ENCODE results near the gene NOP9. TPM values are rescaled to one million over a fixed set of nuclear protein-coding genes. Genes with fewer than 3 reads are reported as not detected.

NOP9 gene
- total and polyA plus RNA-seq, 9 of the 15 experiments (the other 6 are each of a cell fraction or from before 2014, with no cell fraction given), result 1.0 to 27.9 (median 15.1) TPM

DNA sequence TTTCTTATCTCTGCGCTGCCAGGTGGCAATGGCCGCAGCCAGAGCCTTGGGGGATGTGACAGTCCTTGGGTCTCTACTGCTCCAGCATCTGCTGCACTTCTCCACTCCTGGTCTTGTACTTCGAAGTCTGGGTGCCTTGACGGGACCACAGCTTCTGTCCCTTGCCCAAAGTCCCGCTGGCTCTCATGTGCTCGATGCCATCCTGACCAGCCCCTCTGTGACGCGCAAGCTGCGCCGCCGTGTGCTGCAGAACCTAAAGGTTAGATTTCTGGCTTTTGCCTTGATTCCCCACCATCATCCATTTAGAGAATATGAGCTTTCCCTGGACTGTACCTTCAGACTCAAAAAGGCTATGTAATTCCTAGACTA is 4.4 kb downstream of the NOP9 start:
- no peaks in the 10 kb centered on the region for H3K9me3 ChIP-seq (replicated peaks; ENCODE audit: control insufficient read depth, insufficient read depth, low read depth, low read length)
- WGBS (ENCODE audit: insufficient coverage, low coverage, missing lambda C conversion rate), result 97% methylated on average over 9 of the region's 11 CpGs
- no peaks in the 10 kb centered on the region for H3K9me1 ChIP-seq (ENCODE audit: control insufficient read depth, insufficient read depth, low read length)
- DNase-seq (ENCODE audit: extremely low read depth in 1 of 4, low spot score in 3 of 4) (no peak), FAIRE-seq (no peak), ATAC-seq (no peak)
- no peaks in the 10 kb centered on the region for H4K20me1 ChIP-seq (replicated peaks; ENCODE audit: control insufficient read depth, insufficient read depth, low read length)
- ChIA-PET CTCF (ENCODE audit: low intra/inter-chr PET ratio) (no interaction called here), POLR2A (no interaction called here)
- H3K27me3 ChIP-seq (ENCODE audit: control insufficient read depth in 2 of 2, insufficient read depth in 2 of 2, low read length in 2 of 2), result no peaks in the 10 kb centered on the region
- no peak overlapping the region for H3K27ac ChIP-seq (ENCODE audit: extremely low read depth, low read depth, low read length)
- no peak overlapping the region for H3K4me3 ChIP-seq
- H3K4me2 ChIP-seq (ENCODE audit: insufficient read depth, low read length), result no peak overlapping the region
- in situ Hi-C loops (cut with MboI) (no loop called here), intact Hi-C loops (cut with micrococcal nuclease) (no loop called here)
- no TSS peak for BruUV-seq (replicated peaks)
- H3K9ac ChIP-seq (ENCODE audit: insufficient read depth in 1 of 2, low read depth in 2 of 2, low read length in 2 of 2), result no peak overlapping the region
- H3K36me3 ChIP-seq (ENCODE audit: control insufficient read depth, insufficient read depth, low read length), result peaks cover 75% of the 10 kb centered on the region; the same call in 2 of the 3 replicates
- peaks cover 25% of the 10 kb centered on the region for H3K79me2 ChIP-seq (ENCODE audit: control insufficient read depth, insufficient read depth, low read length)
- H3K4me1 ChIP-seq (replicated peaks in 1 of 2; ENCODE audit: control insufficient read depth in 2 of 2, insufficient read depth in 2 of 2, low read length in 2 of 2), result peaks cover 5 to 6% of the 10 kb centered on the region in 2 experiments; a peak in 3 of 5 replicates
- H2AFZ ChIP-seq (ENCODE audit: low read depth, low read length), result no peak overlapping the region
- TF ChIP-seq ZNF212 (CRISPR knock-in tag; IDR thresholded peaks at IDR 0.05), result no peak
- no peak for TF ChIP-seq DACH1 (IDR thresholded peaks at IDR 0.05; ENCODE audit: partially characterized antibody)
- TF ChIP-seq, protein P1, sequence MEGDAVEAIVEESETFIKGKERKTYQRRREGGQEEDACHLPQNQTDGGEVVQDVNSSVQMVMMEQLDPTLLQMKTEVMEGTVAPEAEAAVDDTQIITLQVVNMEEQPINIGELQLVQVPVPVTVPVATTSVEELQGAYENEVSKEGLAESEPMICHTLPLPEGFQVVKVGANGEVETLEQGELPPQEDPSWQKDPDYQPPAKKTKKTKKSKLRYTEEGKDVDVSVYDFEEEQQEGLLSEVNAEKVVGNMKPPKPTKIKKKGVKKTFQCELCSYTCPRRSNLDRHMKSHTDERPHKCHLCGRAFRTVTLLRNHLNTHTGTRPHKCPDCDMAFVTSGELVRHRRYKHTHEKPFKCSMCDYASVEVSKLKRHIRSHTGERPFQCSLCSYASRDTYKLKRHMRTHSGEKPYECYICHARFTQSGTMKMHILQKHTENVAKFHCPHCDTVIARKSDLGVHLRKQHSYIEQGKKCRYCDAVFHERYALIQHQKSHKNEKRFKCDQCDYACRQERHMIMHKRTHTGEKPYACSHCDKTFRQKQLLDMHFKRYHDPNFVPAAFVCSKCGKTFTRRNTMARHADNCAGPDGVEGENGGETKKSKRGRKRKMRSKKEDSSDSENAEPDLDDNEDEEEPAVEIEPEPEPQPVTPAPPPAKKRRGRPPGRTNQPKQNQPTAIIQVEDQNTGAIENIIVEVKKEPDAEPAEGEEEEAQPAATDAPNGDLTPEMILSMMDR (IDR thresholded peaks at IDR 0.05 in 2 of 3, conservative IDR thresholded peaks at IDR 0.05 in 1 of 3; ENCODE audit: insufficient read depth in 2 of 3, low read depth in 1 of 3, low read length in 3 of 3), result no peak
- TF ChIP-seq NR0B1 (IDR thresholded peaks at IDR 0.05; ENCODE audit: partially characterized antibody), result no peak
- TF ChIP-seq, protein P2, sequence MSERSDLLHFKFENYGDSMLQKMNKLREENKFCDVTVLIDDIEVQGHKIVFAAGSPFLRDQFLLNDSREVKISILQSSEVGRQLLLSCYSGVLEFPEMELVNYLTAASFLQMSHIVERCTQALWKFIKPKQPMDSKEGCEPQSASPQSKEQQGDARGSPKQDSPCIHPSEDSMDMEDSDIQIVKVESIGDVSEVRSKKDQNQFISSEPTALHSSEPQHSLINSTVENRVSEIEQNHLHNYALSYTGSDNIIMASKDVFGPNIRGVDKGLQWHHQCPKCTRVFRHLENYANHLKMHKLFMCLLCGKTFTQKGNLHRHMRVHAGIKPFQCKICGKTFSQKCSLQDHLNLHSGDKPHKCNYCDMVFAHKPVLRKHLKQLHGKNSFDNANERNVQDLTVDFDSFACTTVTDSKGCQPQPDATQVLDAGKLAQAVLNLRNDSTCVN (CRISPR knock-in tag; IDR thresholded peaks at IDR 0.05), result no peak
- TF ChIP-seq ZBED1 (IDR thresholded peaks at IDR 0.05), result no peak
- TF ChIP-seq NR4A1 (CRISPR knock-in tag; IDR thresholded peaks at IDR 0.05), result no peak
- no peak for TF ChIP-seq NR4A1 (tag; IDR thresholded peaks at IDR 0.05)
- TF ChIP-seq SAFB (IDR thresholded peaks at IDR 0.05; ENCODE audit: borderline replicate concordance, low read depth, low read length), result no peak
- TF ChIP-seq PTTG1 (tag; IDR thresholded peaks at IDR 0.05; ENCODE audit: low read depth), result no peak
- TF ChIP-seq ELF2 (CRISPR knock-in tag; IDR thresholded peaks at IDR 0.05), result no peak
- no peak for TF ChIP-seq PHTF2 (CRISPR knock-in tag; IDR thresholded peaks at IDR 0.05)
- TF ChIP-seq ZNF436 (CRISPR knock-in tag; IDR thresholded peaks at IDR 0.05), result no peak
- no peak for TF ChIP-seq TRIM25 (IDR thresholded peaks at IDR 0.05; ENCODE audit: borderline replicate concordance)
- TF ChIP-seq, protein P3, sequence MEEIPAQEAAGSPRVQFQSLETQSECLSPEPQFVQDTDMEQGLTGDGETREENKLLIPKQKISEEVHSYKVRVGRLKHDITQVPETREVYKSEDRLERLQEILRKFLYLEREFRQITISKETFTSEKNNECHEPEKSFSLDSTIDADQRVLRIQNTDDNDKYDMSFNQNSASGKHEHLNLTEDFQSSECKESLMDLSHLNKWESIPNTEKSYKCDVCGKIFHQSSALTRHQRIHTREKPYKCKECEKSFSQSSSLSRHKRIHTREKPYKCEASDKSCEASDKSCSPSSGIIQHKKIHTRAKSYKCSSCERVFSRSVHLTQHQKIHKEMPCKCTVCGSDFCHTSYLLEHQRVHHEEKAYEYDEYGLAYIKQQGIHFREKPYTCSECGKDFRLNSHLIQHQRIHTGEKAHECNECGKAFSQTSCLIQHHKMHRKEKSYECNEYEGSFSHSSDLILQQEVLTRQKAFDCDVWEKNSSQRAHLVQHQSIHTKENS (CRISPR knock-in tag; IDR thresholded peaks at IDR 0.05), result no peak
- TF ChIP-seq SRSF1 (IDR thresholded peaks at IDR 0.05; ENCODE audit: low read depth, low read length), result no peak
- TF ChIP-seq MCM3 (IDR thresholded peaks at IDR 0.05), result no peak
- TF ChIP-seq DIDO1 (tag; IDR thresholded peaks at IDR 0.05; ENCODE audit: low read depth), result no peak
